Thoracic aorta (tissue), 2 donors: ENCODE data around the gene LDLRAD4. TPM values are rescaled to one million over a fixed set of nuclear protein-coding genes. Genes with fewer than 3 reads are reported as not detected.

Experiments used
- ATAC-seq: fragments of 150-250 bp; one replicate; pipeline ENCODE4 v1.8.0; 2017; ENCODE audit warnings: low read depth; ENCODE audit not compliant: insufficient number of reproducible peaks, low FRiP score
- DNase-seq: peaks from one replicate; pipeline ENCODE4 v3.0.0-alpha.2; 2020; ENCODE audit warnings: low spot score
- H3K27ac ChIP-seq, 2 donors: fragments of 200-600 bp; sonication (generic); 1 replicate in 1 of 2; 2 replicates in 1 of 2; pipeline ENCODE4 v1.5.1; 2016; ENCODE audit warnings: mild to moderate bottlenecking in 2 of 2, moderate library complexity in 2 of 2
- H3K27me3 ChIP-seq: fragments of 200-600 bp; sonication (generic); replicated peaks from 2 replicates; pipeline ENCODE4 v1.6.0; 2016; ENCODE audit warnings: mild to moderate bottlenecking; ENCODE audit not compliant: insufficient read depth
- H3K36me3 ChIP-seq: fragments of 200-600 bp; sonication (generic); one replicate; pipeline ENCODE4 v1.5.1; 2016
- H3K4me1 ChIP-seq, 2 donors: fragments of 200-600 bp; sonication (generic); 1 replicate in 1 of 2; 2 replicates in 1 of 2; pipeline versions ENCODE4 v1.5.1 to v1.6.0; 2016; ENCODE audit warnings: low read depth in 2 of 2, mild to moderate bottlenecking in 1 of 2; ENCODE audit not compliant: control insufficient read depth in 1 of 2
- H3K4me3 ChIP-seq: fragments of 200-600 bp; sonication (generic); 2 replicates; pipeline ENCODE4 v1.5.1; 2016; ENCODE audit warnings: mild to moderate bottlenecking
- H3K9me3 ChIP-seq: fragments of 200-600 bp; sonication (generic); 2 replicates; pipeline ENCODE4 v1.5.1; 2016
- total RNA-seq, 2 donors: library from RNA; depleted of rRNA; stranded (reverse); fragments of >200 nt; gene quantifications; one replicate each; pipeline versions ENCODE4 v1.1.0 to v1.2.3, GENCODE V29; 2016
- TF ChIP-seq, protein P1 (sequence below): fragments of 200-600 bp; sonication (generic); IDR thresholded peaks from one replicate; pipeline ENCODE4 v1.5.1; 2019; ENCODE audit warnings: antibody characterized with exemption

The LDLRAD4 gene
- total RNA-seq, 2 donors from 2014 or later, result 98.4 to 135 TPM

DNA sequence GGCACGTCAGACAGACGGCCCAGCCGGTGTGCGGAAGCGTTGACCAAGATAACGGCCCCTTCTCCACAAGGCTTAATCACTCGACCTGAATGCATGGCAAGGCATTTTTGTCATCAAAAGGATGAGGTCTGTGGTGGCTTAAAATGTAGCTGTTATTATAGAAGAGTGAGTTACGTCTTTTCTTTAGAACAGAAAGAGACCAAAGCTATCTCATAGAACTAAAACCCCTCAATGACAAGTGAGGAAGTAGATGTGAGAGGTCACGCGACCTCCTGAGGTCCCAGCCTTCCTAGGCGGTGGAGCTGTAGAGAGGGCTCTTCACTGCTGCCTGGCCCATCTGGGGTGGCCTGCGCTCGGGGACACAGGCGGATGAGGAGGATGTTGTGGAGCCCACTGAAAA is 75.7 kb downstream of the LDLRAD4 start:
- TF ChIP-seq, protein P1, sequence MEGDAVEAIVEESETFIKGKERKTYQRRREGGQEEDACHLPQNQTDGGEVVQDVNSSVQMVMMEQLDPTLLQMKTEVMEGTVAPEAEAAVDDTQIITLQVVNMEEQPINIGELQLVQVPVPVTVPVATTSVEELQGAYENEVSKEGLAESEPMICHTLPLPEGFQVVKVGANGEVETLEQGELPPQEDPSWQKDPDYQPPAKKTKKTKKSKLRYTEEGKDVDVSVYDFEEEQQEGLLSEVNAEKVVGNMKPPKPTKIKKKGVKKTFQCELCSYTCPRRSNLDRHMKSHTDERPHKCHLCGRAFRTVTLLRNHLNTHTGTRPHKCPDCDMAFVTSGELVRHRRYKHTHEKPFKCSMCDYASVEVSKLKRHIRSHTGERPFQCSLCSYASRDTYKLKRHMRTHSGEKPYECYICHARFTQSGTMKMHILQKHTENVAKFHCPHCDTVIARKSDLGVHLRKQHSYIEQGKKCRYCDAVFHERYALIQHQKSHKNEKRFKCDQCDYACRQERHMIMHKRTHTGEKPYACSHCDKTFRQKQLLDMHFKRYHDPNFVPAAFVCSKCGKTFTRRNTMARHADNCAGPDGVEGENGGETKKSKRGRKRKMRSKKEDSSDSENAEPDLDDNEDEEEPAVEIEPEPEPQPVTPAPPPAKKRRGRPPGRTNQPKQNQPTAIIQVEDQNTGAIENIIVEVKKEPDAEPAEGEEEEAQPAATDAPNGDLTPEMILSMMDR, result no peak
- ATAC-seq, result no peak
- no peak overlapping the region for H3K4me3 ChIP-seq
- DNase-seq, result no peak
- H3K27me3 ChIP-seq, result no peaks in the 10 kb centered on the region
- peaks cover 0 to 7% of the 10 kb centered on the region in 2 donors for H3K4me1 ChIP-seq
- no peaks in the 10 kb centered on the region for H3K9me3 ChIP-seq
- H3K36me3 ChIP-seq, result no peaks in the 10 kb centered on the region
- H3K27ac ChIP-seq, result no peak overlapping the region

DNA sequence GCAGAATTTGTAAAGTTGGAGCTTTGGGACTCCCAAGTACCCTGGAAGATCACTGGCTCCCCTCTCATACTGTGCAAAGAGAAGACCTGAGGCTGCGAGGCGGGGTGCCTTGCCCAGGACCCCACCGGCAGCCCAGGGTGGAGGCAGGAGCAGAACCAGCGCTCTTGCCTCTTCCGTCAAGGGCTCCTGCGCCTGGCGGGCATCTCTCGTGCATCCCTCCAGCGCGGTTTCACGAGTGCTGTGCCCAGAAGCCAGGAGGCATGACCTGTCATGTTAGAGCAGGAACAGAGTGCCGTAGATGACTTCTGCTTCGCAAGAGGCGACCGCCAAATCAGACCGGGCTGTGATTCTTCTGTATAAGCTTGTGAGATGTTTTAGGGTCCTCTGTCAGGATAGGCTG is 77.3 kb downstream of the LDLRAD4 start:
- Histone ChIP-seq H3K4me3 (no peak overlapping the region), H3K4me1 (peaks cover 0 to 11% of the 10 kb centered on the region in 2 donors), H3K36me3 (no peaks in the 10 kb centered on the region), H3K9me3 (no peaks in the 10 kb centered on the region), H3K27ac (no peak overlapping the region), H3K27me3 (no peaks in the 10 kb centered on the region)
- no peak for ATAC-seq
- TF ChIP-seq, protein P1, result no peak
- DNase-seq, result no peak

DNA sequence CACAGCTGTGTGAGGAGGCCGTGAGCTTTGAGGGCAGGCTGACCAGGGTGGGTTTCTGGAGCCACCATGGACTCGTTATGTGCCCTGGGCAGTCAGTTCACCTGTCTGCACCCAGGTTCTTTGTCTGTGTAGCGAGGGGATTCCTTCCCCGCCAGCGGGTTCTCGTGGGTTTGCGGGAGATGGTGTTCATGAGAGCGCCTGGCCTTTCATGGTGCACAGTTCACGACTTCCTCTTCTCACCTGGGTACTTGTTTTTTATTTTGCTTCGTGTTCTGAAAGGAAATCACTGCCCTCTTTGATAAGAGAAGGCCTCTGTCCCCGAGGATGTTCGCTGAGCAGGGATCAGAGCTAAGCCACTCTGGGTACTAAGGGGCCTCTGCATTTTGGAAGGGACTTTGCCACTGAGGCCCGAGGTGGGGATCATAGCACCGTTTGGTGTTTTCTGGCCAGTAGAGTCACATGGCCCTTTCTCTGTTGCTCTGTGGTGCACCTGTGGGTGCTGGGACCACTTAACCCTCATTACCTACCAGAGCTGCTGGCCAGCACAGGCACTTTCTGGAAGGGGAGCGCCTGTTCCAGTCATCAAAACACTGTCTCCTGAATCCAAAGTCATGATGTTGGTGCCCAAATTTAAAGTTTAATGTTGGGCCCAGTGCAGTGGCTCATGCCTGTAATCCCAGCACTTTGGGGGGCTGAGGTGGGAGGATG is 78.5 kb downstream of the LDLRAD4 start:
- no peaks in the 10 kb centered on the region for H3K9me3 ChIP-seq
- no peaks in the 10 kb centered on the region for H3K36me3 ChIP-seq
- no peak overlapping the region for H3K4me3 ChIP-seq
- DNase-seq (no peak), ATAC-seq (no peak)
- H3K4me1 ChIP-seq, result peaks cover 5 to 22% of the 10 kb centered on the region in 2 donors
- H3K27me3 ChIP-seq, result no peaks in the 10 kb centered on the region
- H3K27ac ChIP-seq, result no peak overlapping the region
- TF ChIP-seq, protein P1, result no peak

DNA sequence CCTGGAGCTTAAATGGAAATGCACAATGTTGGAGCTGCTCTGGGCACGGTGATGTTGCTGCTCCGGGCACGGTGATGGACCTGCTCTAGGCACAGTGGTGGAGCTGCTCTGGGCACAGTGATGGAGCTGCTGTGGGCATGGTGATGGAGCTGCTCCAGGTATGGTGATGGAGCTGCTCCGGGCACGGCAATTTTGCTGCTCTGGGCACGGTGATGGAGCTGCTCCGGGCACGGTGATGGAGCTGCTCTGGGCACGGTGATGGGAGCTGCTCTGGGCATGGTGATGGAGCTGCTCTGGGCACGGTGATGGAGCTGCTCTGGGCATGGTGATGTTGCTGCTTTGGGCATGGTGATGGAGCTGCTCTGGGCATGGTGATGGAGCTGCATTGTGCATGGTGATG is 79.7 kb downstream of the LDLRAD4 start:
- Histone ChIP-seq H3K27me3 (no peaks in the 10 kb centered on the region), H3K36me3 (no peaks in the 10 kb centered on the region), H3K4me1 (peaks cover 16 to 35% of the 10 kb centered on the region in 2 donors), H3K9me3 (no peaks in the 10 kb centered on the region), H3K27ac (no peak overlapping the region), H3K4me3 (no peak overlapping the region)
- TF ChIP-seq, protein P1, result no peak
- DNase-seq (no peak), ATAC-seq (no peak)

DNA sequence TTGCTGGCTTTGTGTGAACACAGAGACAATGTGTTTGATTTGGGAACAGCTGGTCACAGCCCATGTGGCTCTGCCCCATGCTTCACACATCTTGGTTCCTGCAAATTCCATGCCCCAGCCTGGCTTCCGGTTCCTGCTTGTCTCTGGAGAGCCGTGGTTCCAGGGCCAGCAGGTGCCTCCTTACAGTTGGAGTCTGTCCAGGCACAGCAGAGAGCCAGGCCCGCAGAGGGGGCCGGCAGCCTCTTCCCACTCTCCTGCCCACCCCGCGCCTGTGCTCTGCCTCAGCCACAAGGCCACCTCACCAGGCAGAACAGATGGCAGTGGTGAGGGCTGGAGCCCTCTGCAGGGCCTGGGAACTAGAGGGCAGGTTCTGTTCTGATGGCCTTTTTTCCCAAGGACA is 81.5 kb downstream of the LDLRAD4 start:
- no peak overlapping the region for H3K4me3 ChIP-seq
- no peaks in the 10 kb centered on the region for H3K27me3 ChIP-seq
- peaks cover 16 to 39% of the 10 kb centered on the region in 2 donors for H3K4me1 ChIP-seq
- no peak overlapping the region for H3K27ac ChIP-seq
- H3K9me3 ChIP-seq, result no peaks in the 10 kb centered on the region
- ATAC-seq (no peak), DNase-seq (no peak)
- TF ChIP-seq, protein P1, result no peak
- no peaks in the 10 kb centered on the region for H3K36me3 ChIP-seq
